Effector memory CD4-positive, alpha-beta T cell (primary cell): Measurements from ENCODE around the gene TRERF1.

Source experiments
- DNase-seq, 3 donors: peaks; one replicate each; pipeline ENCODE4 v3.0.0-alpha.2; 2020
- H3K27ac ChIP-seq: 2 replicates; pipeline ENCODE4 v1.7.0; 2013; ENCODE audit warnings: mild to moderate bottlenecking, low read length, moderate library complexity; ENCODE audit not compliant: insufficient read depth, poor library complexity, severe bottlenecking
- H3K27me3 ChIP-seq: replicated peaks from 2 replicates; pipeline ENCODE4 v1.7.0; 2013; ENCODE audit warnings: mild to moderate bottlenecking, low read length; ENCODE audit not compliant: insufficient read depth, control insufficient read depth, poor library complexity, severe bottlenecking
- H3K36me3 ChIP-seq: 2 replicates; pipeline ENCODE4 v1.7.0; 2013; ENCODE audit warnings: mild to moderate bottlenecking, low read length, moderate library complexity; ENCODE audit not compliant: control insufficient read depth, insufficient read depth
- H3K4me1 ChIP-seq: 2 replicates; pipeline ENCODE4 v1.7.0; 2013; ENCODE audit warnings: low read length, mild to moderate bottlenecking; ENCODE audit not compliant: control insufficient read depth, insufficient read depth, poor library complexity, severe bottlenecking
- H3K4me3 ChIP-seq: 2 replicates; pipeline ENCODE4 v1.7.0; 2013; ENCODE audit warnings: low read length, low read depth, mild to moderate bottlenecking; ENCODE audit not compliant: insufficient read depth, poor library complexity, severe bottlenecking
- H3K9me3 ChIP-seq: 2 replicates; pipeline ENCODE4 v1.7.0; 2013; ENCODE audit warnings: mild to moderate bottlenecking, low read length, moderate library complexity; ENCODE audit not compliant: control insufficient read depth

Gene TRERF1

DNA sequence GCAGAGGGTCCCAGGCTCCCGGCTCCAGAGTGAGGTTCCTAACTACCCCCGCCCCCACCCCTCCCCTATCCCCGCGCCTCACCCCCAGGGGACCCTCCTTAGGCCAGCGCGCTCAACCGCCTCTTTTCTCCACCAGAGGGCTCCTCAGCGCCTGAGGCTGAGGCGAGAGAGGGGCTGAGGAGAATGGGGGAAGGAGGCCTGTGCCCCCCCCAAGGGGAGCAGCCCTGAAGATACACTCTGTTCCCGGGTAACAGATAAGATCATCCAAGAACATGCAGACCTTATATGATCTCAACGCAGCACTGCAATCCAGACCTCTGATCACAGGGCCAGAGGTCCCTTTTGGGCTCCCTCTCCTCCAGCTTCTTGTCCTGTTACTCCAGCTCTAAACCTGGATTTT lies 190.8 kb downstream of the TRERF1 start:
- no peak for DNase-seq
- peaks cover 33% of the 10 kb centered on the region for H3K36me3 ChIP-seq

DNA sequence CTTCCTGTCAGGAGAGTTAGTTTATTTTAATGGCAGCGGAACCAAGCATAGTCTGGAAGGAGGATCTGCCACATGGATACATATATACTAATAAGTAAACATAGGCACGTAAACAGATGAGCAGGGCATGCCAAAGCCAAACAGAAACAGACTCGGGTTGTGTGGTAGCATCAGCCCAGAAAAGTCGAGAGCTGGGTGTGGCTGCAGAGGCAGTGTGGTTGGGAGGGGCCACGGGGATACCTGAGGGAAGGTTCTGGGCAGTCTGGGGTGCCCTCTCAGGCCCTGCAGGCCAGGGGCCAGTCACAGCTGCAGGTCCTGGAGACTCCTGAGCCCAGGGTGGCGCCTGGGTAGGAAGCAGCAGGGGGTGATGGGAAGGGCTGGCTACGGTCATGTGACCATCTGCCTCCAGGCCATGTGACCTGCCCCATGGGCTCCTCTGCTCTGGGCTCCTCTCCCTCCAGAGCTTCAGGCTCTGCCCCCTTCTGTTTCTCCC lies 191.3 kb downstream of the TRERF1 start:
- H3K4me3 ChIP-seq: no peak overlapping the region
- H3K36me3 ChIP-seq: peaks cover 38% of the 10 kb centered on the region
- no peaks in the 10 kb centered on the region for H3K9me3 ChIP-seq
- no peaks in the 10 kb centered on the region for H3K4me1 ChIP-seq
- no peak for DNase-seq
- H3K27ac ChIP-seq: no peak overlapping the region
- H3K27me3 ChIP-seq: no peaks in the 10 kb centered on the region

More for the DNA sequence above, 190.8 kb downstream of the TRERF1 start:
- Histone ChIP-seq H3K27me3 (no peaks in the 10 kb centered on the region), H3K4me3 (no peak overlapping the region), H3K9me3 (no peaks in the 10 kb centered on the region), H3K27ac (no peak overlapping the region), H3K4me1 (no peaks in the 10 kb centered on the region)

DNA sequence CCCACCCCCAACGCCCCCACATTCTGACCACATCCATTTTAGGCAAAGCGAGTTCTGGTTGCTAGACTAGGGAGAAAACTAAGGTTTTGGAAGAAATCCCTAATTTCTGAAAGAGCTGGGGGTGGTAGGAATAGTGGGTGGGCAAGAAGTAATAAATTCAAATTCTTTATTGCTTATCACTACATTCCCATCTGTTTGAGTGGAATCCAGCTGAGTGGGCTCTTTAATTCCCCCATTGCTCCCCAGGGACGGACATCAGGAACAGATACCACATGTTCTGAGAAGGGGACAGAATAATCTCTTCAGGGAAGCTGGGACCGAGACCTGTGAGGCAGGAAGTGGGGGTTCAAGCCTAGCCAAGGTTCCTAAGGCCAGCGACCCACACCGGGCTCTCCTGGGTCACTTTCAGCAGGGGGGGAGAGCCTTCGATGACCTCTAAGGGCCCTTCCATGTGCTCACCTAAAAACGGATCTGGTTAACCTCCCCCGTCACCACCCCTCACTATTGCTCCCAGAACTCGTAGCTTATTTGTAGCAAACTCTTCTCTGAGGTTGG lies 191.8 kb downstream of the TRERF1 start:
- Histone ChIP-seq H3K36me3 (peaks cover 39% of the 10 kb centered on the region), H3K27ac (no peak overlapping the region), H3K27me3 (no peaks in the 10 kb centered on the region), H3K4me1 (no peaks in the 10 kb centered on the region), H3K4me3 (no peak overlapping the region), H3K9me3 (no peaks in the 10 kb centered on the region)
- DNase-seq: no peak

DNA sequence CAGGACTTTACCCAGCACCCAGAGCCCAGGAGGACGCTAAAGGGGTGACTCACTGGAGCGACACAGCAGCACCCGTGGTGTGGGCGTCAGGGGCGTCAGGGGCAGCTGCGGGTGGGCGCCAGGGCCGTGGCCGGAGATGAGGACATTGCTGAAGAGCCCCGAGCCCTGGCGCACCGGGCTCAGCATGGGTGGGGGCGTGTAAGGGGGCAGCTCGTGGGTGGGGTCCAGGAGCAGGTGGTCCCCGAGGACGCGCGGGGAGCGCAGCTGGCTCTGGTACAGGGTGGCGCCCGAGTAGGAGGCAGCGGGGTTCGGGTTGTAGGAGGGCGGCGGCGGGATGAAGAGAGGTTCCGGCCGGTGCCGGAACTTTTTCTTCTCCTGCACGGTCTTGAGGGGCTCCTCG lies 192.4 kb downstream of the TRERF1 start:
- Histone ChIP-seq H3K9me3 (no peaks in the 10 kb centered on the region), H3K27ac (no peak overlapping the region), H3K4me3 (no peak overlapping the region), H3K27me3 (no peaks in the 10 kb centered on the region), H3K36me3 (peaks cover 40% of the 10 kb centered on the region), H3K4me1 (no peaks in the 10 kb centered on the region)
- no peak for DNase-seq

DNA sequence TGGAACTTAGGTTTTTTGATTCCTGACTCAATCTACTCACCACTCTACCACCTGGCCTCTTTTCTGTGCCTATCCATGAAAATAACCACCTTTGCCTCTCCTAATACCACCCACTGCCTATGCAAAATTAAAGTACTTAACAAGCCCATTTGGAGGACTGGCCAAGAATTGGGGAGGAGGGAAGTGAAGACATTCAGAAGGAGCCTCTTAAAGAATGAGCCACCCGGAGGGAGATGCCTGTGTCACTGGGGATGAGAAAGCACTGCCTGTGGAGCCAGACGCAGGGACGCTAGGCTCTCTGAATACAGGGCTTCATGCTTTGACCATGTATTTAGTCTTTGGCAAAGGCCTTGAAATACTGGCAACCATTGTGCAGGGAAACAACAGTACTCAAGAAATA lies 194.1 kb downstream of the TRERF1 start:
- no peaks in the 10 kb centered on the region for H3K9me3 ChIP-seq
- H3K36me3 ChIP-seq: peaks cover 47% of the 10 kb centered on the region
- no peak overlapping the region for H3K4me3 ChIP-seq
- no peaks in the 10 kb centered on the region for H3K27me3 ChIP-seq
- H3K4me1 ChIP-seq: no peaks in the 10 kb centered on the region
- no peak overlapping the region for H3K27ac ChIP-seq
- no peak for DNase-seq

DNA sequence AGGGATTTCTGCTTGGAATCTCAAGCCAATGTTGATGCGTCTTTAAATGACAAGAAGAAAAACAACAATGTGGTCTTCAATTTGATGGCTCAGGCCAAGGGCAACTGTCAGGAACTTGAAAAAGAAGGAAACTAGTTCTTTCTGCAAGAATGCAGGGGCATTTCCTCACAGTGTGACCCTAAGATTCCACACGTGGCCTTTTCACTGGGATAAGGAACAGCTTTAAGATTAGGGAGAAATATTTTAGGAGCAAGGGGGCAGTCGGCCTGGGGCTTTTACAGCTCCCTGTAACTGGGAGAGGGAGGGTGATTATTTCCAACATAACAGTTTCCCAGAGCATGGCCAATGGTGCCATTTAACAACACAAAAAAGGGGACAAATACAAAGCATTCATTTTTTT lies 194.7 kb downstream of the TRERF1 start:
- Histone ChIP-seq H3K36me3 (peaks cover 51% of the 10 kb centered on the region), H3K4me1 (no peaks in the 10 kb centered on the region)
- no peak for DNase-seq

DNA sequence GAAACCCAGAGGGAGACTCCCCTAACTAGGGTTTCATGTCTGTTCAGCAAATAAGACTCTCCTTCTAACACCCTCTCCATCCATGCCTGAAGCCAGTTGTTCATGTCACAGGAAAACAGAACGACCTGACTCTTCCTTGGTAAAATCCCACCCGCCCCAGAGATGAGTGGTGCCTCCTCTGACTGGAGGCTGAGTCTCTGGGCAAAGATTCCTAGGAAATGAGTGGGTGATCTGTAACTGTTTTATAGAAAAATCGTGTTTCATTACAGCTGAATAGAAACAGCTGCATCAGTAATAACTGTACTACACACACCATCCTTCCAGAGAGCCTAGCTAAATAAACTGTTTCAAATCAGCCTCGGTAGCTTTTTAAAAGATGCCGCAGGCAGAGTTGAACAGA lies 196.7 kb downstream of the TRERF1 start:
- no peaks in the 10 kb centered on the region for H3K27me3 ChIP-seq
- H3K4me3 ChIP-seq: no peak overlapping the region
- DNase-seq: no peak
- H3K27ac ChIP-seq: no peak overlapping the region
- H3K36me3 ChIP-seq: peaks cover 55% of the 10 kb centered on the region
- no peaks in the 10 kb centered on the region for H3K4me1 ChIP-seq
- H3K9me3 ChIP-seq: no peaks in the 10 kb centered on the region

More for the DNA sequence above, 194.7 kb downstream of the TRERF1 start:
- Histone ChIP-seq H3K27me3 (no peaks in the 10 kb centered on the region), H3K9me3 (no peaks in the 10 kb centered on the region), H3K27ac (no peak overlapping the region), H3K4me3 (no peak overlapping the region)

DNA sequence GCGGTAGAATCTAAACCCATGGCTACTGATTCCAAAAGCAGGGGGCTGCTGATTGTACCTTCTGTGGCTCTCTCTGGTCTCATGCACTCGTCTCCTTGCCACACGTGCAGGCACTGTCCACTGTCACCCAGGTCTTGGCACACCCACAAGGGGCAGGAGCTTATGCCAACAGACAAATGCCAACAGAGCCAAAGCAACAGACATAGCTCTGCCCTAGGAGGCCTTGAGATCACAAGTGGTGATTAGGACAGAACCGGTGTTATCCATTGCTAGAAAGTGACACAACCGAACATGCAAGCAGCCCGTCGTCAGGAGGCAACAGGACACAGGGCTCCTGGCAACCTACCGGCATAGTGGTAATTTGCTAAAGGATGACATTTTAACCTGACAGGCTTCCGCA lies 197.2 kb downstream of the TRERF1 start:
- Histone ChIP-seq H3K9me3 (no peaks in the 10 kb centered on the region), H3K36me3 (peaks cover 60% of the 10 kb centered on the region), H3K4me3 (no peak overlapping the region), H3K27ac (no peak overlapping the region), H3K4me1 (no peaks in the 10 kb centered on the region), H3K27me3 (no peaks in the 10 kb centered on the region)
- no peak for DNase-seq

DNA sequence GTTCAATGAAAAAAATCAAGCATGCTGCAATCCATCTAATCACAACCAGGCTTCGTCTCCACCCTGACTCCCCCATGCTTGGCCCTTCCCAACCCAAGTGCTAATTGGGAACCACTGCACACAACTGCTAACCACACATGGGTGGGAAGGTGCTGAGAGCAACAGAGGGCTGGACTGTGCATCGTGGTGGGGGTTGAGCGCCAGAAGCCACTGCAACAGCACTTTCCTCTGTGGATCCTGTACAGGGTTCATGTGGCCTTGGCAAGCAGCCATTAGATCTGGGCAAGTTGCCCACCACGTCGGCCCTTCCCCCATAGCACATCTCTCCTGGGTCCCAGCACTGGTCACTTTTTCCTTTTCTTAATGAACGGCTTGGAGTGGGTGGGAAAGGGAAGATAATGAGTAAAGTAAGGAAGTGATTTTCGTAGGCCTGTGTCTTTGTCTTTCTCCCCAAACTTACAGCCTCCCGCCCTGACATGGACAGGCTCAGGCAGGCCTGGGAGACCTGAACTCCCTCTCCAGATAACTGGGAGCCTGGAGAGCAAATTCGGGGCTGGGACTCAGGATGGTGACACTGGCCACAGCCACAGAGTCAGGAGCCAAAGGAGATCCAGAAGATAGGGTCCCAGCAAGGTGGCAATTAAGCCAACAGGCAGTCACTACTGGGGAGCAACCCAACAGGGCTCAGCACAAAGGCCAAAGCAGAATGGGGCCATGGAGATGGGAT lies 199.7 kb downstream of the TRERF1 start:
- no peak overlapping the region for H3K27ac ChIP-seq
- DNase-seq: no peak
- no peaks in the 10 kb centered on the region for H3K27me3 ChIP-seq
- H3K4me1 ChIP-seq: no peaks in the 10 kb centered on the region
- peaks cover 53% of the 10 kb centered on the region for H3K36me3 ChIP-seq
- H3K4me3 ChIP-seq: no peak overlapping the region
- H3K9me3 ChIP-seq: no peaks in the 10 kb centered on the region

DNA sequence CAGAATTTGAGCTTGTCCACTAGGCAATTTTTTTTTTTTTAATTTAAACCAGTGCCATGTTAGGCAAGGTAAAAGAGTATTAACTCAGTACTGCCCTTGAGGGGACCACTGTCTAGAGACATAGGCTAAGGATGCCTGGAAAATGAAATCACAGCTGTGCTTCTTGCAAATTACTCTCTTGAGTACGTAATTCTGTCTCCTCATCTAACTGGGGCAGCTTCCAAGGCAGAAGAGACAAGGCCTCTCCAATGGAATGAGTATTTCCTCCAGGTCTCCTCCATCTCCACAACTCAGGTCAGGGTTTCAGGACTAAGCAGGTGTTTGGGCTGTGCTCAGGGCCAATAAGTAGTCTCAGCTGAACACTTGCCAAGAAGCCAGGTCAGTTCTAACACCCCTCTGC lies 200.2 kb downstream of the TRERF1 start:
- Histone ChIP-seq H3K27me3 (no peaks in the 10 kb centered on the region), H3K9me3 (no peaks in the 10 kb centered on the region), H3K36me3 (peaks cover 52% of the 10 kb centered on the region), H3K27ac (no peak overlapping the region), H3K4me1 (no peaks in the 10 kb centered on the region), H3K4me3 (no peak overlapping the region)
- no peak for DNase-seq
